HG03575 (cell line): ENCODE measurements around the gene ZNF566.
A peak's percentile ranks its signal among the peaks of the same experiment; 100 is the strongest.
"Not testable (repeated sequence)": the region's sequence is repeated elsewhere in the genome, so short reads cannot be mapped to it uniquely, and the experiment has no call there.

Experiments
- ATAC-seq: cut with Tn5 transposase; IDR thresholded peaks from one replicate; pipeline ENCODE4 v1.9.1; 2021; ENCODE audit not compliant: unreplicated experiment, insufficient number of reproducible peaks, low FRiP score; ENCODE audit errors: extremely low read depth

The ZNF566 gene

DNA sequence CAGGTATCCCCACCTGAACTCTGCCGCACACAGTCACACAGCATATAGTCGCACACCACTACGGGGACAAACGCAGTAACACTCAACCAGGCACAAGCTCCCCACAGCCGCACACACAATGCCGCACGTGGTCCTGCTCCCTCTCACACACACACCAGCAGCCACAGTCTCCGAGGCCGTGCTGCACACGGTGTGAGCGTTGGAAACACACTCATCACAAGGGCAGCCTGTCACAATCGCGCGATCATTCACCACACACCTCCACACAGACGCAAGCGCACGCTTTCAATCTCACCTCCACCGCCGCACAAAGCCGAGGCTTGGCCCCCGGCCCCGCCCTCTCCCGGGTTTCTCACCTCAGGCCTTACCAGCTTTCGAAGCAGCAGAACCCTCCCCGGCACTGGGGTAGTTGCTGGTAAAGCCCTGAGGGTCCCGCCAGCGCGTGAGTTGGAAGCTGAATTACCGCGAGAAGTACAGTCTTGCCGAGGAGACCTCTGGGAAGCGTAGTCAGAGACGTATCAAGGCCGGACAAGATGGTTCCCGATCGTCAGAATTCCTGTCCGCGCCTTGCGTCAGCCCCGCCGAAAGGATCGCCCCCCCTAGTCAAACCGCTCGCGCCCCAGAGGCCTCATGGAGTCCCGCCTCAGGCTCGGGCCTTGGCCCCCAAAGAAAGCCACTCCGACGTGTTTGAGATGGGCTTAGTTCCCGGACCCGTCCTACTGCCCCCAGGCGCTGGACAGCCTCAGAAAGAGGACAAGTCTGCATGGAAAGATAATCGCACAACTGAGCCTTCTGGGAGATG is at the start of gene ZNF566:
Gene ZNF566 (minus strand): TSS at position 444 of the 802 bp plus-strand sequence. CDS start 13,004 bp downstream, outside the sequence.
- ATAC-seq, result no peak

DNA sequence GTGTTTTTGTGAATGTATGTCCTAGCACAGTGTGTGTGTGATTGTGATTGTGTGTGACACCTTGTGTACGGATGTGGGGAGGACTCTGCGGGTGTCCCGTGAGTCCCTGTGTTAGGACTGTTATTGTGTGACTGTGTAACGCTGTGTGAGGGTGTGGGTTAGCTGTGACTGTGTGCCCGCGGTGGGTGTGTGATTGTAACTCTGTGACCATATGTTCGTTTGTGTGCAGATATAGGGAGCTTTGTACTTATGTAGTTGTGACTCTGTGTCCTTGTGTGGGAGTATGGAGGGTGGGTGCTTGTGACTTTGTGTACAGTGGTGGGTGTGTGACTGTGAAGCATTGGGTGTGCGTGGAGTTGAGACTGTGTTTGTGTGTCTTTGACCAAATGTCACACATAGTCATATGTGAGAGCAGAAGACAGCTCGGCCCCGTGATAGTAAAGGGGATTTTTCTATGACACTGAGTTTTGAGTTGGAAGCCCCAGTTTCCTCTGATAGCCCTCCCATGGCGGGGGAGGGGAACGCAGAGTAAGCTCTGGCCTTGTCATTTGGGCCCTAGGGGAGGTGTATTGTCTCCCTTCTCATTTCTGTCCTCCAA is 39.7 kb upstream of the ZNF566 start:
- no peak for ATAC-seq

DNA sequence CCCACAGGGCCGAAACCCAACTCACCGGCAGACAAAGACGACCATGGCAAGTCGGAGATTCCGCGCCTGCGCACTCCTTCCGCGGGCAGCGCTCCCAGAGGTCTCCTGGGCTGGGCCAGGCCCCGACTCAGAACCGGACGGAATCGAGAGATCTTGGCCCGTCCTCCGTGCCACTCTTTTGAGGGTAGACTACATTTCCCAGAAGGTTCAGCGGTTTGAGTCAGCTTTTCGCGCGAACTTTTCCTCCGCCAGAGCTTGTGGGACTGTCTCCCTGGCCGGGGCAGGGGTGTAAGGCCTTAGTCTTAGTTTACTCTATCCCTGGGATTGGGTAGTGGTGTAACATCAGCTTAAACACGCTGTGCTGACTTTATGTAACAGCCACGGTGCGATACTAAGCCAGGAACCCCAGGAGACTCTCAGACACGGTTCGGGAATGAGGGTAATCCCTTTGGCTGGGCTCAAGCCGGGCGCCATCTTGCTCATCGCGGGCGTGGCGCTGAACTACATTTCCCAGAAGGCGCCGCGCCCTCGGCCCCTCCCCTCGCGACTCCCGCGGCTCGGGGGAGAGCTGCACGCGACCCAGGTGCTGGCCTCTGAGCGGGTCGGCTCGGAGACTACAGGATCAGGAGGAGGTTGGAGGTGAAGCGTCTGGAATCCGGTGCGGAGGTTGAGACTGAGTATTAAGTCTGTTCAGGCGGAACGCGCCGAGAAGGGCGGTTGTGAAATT is 39.0 kb upstream of the ZNF566 start, which contains the start of gene ZNF260:
Gene ZNF260 (minus strand): TSS at position 78 of the 727 bp plus-strand sequence. CDS start 13,033 bp downstream, outside the sequence.
- peak; percentile 37 for ATAC-seq

DNA sequence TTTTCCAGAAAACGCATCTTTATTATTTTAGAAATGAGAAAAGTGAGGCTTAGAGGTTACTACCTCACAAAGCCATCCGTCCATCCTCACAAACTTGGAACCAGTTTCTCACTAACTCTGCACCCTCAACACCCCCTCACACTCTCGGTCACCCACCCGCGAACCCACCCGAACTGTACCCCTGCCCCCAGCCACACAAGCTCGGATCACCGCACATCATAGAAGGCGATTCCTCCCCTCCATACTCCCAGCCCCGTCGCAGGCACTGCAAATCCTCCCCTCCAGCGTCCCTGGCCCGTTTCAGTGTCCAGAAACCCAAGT is 38.5 kb upstream of the ZNF566 start:
- no peak for ATAC-seq

DNA sequence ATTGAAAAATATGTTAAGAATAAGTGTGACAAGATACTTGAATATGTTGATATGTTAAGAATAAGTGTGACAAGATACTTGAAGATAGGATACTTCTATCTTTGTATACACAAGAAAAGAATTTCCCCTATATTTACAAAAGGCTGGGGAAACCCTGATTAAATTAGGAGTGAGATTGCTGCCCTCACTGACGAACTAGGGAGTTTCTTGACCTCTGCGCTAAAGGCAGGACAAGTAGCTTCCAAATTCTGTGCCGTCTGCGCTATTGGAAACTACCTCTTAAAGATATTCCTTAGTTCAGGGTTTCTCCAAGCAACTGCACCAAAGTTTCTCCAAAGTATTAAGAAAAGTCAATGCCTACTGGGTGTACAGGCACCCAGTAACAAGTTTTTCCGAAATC is 38.0 kb upstream of the ZNF566 start:
- ATAC-seq, result no peak

DNA sequence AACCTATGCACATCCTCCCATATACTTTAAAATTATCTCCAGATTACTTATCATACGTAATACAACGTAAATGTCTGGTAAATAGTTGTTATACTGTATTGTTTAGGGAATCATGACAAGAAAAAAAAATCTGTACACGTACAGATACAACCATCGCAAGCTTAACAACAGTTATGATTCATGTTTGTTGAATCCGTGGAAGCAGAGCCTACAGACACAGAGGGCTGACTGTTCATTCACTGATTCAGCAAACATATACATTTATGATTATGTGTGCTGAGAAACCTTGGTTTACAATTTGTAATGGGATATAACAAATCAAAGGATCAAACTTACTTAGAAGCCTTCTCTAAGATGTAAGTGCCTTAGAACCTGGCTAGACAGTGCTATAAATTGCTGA is 37.2 kb upstream of the ZNF566 start:
- ATAC-seq, result no peak

DNA sequence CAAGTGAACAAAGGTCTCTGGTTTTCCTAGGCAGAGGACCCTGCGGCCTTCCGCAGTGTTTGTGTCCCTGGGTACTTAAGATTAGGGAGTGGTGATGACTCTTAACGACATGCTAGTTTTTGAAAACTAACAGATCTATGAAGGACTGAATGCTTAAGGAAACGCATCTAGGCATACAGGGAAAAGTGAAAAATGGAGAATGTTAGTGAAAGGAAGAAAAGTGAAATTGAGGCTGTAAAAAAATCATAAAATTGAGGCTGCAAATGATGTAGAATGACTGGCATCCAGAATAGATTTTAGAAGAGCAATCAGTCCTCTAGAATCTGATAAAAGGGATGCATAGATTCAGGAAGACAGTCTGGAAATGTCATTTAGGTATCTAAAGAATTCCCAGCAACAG is 35.3 kb upstream of the ZNF566 start:
- ATAC-seq, result no peak

DNA sequence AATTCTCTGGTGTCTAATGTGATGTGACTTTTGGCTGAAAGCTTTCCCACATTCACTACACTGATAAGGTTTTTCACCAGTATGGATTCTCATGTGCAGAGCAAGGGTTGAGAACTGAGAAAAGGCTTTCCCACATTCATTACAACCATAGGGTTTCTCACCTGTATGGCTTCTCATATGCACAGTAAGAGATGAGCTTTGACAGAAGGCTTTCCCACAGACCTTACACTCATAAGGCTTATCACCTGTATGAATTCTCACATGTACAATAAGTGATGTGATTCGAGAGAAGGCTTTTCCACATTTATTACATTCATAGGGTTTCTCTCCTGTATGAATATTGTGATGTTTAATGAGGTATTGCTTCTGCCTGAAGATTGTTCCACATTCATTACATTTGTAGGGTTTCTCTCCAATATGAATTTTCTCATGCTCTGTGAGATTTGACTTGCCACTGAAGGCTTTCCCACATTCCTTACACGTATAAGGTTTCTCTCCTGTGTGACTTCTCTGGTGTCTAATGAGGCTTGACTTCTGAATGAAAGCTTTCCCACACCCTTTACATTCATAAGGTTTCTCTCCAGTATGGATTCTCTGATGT is 24.8 kb upstream of the ZNF566 start:
- ATAC-seq, result no peak

DNA sequence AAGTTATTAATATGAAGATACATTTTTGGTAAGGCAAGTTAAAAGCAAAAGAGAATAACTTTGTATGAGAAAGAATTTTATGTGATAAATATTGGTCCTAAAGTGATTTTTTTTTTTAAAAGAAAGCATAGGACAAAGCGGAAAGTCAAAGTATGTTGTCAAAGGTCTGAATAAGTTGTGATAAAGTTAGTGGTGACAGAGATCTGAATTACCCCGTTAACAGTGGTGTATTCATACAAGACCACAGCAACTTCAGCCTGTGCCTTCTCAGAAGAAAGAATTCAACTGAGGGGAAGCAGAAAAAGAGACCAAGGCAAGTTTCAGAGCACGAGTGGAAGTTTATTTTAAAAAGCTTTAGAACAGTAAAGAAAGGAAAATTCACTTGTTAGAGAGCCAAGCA is 19.0 kb upstream of the ZNF566 start:
- no peak for ATAC-seq

DNA sequence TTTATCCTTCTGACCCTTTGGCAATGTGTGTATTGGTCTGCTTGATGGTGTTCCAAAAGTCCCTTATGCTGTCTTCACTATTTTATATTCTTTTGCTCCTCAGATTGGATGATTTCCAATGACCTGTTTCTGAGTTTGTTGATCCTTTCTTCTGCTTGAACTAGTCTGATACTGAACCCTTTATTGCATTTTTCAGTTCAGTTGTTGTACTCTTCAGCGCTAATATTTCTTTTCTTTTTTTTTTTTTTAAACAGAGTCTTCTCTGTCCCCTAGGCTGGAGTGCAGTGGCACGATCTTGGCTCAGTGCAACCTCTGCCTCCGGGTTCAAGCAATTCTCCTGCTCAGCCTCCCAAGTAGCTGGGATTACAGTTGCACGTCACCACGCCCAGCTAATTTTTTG is 12.6 kb upstream of the ZNF566 start:
- no peak for ATAC-seq

DNA sequence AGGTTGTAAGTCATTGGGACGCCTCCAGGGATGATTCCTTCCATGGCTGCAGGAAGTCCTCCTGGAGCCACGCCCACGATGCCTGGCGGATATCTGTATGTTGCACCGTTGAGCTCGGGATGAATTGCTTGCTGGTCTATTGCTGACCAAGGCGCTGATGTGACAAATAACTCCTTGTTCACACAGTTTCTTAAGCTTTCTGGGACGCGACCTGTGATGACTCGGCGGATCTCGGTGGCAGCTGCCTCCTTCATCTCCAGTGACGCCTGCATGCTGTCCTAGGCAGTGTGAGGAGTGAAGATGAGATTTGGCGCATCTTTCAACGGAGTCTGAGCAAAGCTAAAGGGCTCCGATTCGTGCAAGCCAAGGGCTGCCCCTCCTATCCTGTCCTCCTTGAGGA is 7.6 kb upstream of the ZNF566 start:
- no peak for ATAC-seq

DNA sequence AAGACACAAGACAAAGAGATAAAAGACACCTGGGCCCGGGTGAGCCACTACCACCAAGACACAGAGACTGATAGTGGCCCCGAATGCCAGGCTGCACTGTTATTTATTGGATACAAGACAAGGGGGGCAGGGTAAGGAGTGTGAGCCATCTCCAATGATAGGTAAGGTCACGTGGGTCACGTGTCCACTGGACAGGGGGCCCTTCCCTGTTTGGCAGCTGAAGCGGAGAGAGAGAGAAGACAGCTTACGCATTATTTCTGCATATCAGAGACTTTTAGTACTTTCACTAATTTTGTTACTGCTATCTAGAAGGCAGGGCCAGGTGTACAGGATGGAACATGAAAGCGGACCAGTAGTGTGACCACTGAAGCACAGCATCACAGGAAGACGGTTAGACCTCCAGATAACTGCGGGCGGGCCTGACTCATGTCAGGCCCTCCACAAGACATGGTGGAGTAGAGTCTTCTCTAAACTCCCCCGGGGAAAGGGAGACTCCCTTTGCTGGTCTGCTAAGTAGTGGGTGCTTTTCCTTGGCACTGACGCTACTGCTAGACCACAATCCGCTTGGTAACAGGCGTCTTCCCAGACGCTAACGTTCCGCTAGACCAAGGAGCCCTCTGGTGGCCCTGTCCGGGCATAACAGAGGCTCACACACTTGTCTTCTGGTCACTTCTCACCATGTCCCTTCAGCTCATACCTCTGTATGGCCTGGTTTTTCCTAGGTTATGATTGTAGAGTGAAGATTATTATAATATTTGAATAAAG is 3.5 kb upstream of the ZNF566 start:
- not testable (repeated sequence) for ATAC-seq

DNA sequence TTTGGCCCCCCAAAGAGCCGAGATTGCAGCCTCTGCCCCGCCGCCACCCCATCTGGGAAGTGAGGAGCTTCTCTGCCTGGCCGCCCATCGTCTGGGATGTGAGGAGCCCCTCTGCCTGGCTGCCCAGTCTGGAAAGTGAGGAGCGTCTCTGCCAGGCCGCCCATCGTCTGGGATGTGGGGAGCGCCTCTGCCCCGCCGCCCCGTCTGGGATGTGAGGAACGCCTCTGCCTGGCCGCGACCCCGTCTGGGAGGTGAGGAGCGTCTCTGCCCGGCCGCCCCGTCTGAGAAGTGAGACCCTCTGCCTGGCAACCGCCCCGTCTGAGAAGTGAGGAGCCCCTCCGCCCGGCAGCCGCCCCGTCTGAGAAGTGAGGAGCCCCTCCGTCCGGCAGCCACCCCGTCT is 1.5 kb upstream of the ZNF566 start:
- not testable (repeated sequence) for ATAC-seq

DNA sequence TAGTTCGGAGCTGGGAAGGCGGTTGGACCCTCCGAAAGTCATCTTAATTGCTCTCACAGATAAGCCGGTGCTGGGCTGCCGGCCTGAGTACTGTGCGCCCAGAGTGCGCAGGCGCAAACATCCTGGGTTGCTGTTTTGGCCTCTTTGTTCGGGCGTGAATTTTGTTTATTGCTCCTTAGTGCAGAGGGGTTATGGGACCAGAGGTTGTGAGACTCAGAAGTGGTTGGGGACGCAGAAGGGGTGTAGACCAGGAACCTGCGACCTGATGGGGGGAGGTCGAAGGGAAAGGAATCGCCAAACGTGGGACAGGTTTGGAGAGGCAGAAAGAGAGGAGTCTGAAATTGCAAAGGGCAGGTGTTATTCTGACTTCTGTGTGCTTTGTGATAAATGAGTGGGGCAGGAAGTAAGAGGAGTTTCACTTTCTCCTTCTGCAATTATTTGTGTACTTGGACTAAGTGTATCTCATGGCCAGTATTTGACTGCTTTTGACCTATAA is 607 bp upstream of the ZNF566 start:
- ATAC-seq, result no peak

DNA sequence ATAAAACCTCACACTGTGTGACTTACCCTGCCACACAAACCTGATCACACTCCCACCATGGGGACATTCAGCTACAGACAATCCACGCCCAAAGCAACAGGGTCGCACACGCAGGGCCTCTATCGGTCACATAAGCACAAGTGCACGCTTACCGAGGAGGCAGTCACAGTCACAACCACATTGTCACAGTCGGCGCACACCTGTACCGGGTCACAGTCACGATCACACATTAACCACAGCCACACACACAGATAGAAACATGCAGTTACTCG is 579 bp downstream of the ZNF566 start:
- ATAC-seq, result no peak

DNA sequence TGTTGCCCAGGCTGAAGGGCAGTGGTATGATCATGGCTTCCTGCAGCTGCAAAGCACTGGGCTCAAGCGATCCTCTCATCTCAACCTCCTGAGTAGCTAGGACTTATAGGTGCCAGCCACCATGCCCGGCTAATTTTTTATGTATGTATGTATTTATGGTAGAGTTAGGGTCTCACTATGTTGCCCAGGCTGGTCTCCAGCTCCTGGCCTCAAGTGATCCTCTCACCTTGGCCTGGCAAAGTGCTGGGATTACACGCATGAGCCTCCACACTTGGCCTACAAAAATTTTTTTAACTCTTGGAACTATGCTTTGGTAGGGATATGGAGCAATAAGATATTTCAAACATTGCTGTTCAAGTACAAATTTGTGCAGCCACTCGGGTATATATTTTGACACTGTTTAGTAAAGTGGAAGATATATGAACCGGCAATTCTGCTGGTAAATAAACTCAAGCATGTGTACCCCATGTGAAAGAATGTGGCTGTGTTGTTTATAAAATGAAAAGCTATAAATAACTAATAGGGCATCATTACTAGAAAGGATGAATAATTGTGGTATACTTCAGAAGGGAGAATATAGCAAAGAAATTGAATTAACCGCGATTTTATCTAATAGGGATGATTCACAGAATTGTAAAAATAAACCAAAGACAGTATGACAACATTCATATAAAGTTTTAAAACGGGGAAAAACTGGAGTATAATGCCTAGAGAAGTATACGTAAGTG is 1.1 kb downstream of the ZNF566 start:
- no peak for ATAC-seq

DNA sequence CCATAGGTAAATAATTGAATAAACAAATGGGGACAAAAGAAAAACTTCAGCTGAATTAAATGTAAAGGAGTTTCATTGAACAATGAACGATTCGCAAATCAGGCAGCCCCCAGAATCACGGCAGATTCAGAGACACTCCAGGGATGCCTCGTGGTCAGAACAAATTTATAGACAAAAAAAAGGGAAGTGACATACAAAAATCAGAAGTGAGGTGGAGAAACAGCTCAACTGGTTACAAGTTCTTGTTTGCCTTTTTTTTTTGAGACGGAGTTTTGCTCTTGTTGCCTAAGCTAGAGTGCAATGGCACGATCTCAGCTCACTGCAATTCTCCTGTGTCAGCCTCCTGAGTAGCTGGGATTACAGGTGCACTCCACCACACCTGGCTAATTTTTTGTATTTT is 5.7 kb downstream of the ZNF566 start:
- no peak for ATAC-seq

DNA sequence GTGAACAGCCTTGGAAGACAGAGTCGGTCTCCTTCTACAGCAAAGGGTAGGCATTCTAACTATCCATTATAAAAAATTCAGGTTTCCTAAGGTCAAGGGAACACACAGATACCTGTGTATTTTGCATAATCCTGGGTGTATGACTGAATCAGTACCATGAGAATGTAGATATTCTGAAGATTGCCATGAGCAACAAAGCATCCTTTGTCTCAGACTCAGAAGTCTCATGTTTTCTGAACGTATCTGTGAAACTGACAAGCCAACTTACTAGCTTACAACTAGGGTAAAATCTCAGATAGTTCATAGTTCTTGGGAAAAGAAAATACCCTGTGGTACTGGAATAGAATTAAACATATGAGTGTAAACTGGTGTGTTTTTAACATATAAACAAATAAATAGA is 6.5 kb downstream of the ZNF566 start:
- ATAC-seq, result no peak
